GM21619 (cell line): ENCODE data around the gene FMNL2.

Experiments used
- ATAC-seq: cut with Tn5 transposase; IDR thresholded peaks from one replicate; pipeline ENCODE4 v1.9.1; 2021; ENCODE audit not compliant: unreplicated experiment

FMNL2 gene

DNA sequence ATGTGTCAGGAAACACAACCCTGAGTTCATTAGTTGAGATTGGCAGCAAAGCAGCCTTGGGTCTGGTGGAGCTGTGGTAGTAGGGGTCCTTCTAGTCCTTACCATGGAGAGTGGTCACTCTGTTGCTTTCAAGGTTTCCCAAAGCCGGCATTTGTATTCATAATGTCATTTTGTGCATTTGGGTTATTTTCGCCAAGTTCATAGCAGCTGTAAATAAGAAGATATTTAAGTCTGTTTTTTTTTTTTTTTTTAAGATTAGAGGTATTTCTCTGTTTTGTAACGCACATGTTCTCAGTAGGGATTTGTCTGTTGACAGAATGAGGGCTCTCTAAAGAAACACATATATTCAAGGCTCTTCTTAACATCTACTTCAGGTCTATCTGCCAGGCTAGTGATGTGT is 268.2 kb downstream of the FMNL2 start:
- ATAC-seq, result no peak

DNA sequence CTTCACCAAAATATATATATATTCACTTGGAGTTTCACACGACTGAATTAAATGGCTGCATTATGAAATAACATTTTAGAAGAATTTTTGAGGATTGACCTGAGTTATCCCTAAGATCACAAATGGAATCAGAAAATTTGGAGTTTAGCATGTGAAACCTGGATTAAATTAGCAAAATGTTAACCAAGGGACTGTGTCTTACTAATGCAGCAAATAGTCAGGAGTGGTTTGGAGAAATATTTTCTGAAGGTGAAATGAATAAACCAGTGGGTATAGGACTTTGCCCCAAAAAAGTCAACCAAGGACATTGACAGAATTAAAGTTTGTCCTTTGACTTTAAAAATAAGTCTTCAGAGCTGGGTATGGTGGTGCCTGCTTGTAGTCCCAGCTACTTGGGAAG is 271.1 kb downstream of the FMNL2 start:
- no peak for ATAC-seq

DNA sequence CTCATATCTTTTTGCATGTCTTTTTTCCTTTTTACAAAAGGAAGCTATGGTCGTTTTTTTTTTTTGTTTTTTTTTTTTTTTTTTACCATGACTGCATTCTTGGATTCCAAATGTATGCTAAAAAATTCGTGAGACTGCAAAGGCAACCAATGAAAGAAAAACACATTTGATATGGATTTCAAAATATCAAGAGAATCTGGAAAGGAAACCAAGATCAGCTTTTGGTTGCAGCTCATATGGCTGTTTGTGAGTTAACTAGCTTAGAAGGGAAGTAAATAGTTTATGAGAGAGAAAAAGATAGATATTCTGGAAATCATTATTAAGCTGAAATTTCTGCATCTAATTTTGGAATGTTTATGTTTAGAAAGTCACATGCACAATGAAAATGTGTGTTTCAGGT is 272.0 kb downstream of the FMNL2 start:
- no peak for ATAC-seq

DNA sequence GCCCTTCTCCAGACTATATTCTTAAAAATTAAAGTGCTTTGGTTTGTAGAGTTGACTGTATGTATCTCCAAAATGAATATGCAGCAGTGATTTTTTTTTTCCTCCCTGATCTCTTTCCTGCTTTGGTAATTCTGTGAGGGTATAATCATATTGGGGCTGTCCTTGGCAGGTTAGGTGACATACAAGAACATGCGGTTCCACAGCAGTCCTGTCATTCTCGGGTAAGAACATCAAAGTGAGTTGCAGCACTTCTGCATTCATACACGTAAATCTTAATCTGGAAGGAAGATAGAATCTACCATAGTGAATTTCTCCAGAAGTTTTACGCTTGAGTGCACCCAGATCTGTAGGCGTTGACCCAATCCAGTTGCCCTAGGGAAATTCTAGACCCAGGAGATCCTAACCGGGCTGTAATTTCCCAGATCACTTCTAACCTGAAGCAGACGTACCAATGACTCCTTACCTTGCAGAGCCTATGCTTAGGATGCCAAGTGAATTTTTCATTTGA is 272.9 kb downstream of the FMNL2 start:
- ATAC-seq, result no peak

DNA sequence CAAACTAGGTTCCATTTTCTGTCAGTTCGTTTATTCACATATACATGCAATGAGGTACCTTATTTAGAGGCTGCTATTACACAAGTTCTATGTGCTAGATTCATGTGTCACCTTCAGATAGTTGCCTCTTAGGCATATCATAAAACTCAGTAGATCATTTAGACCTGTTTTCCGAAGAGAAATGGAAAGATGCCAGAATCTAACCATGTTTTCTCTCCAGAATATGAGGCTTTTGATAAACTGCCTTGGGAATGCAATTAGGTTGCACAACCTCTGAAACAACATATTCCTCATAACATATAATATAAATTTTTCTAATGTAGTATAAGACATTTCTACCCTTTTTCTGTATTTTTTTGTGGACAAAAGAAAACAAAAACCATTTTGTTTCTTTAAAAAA is 274.2 kb downstream of the FMNL2 start:
- no peak for ATAC-seq

DNA sequence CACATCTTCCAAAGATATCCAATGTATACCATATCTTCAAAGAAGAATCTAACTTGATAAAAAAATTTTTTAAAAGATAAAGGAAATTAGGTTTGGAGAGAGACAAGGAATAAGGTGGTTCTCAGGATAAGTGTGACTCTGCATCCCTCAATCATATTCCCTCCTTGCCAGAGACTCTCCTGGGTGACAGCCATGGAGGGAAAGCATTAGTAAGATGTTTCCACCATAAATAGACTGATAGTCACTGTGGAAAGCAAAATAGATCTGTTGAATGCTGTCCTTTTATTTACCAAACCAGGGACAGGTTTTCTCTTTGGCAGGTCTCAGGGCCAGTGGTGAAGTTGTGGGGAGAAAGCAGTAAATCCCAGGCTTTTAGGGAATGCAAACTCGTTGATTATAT is 274.7 kb downstream of the FMNL2 start:
- ATAC-seq, result no peak

DNA sequence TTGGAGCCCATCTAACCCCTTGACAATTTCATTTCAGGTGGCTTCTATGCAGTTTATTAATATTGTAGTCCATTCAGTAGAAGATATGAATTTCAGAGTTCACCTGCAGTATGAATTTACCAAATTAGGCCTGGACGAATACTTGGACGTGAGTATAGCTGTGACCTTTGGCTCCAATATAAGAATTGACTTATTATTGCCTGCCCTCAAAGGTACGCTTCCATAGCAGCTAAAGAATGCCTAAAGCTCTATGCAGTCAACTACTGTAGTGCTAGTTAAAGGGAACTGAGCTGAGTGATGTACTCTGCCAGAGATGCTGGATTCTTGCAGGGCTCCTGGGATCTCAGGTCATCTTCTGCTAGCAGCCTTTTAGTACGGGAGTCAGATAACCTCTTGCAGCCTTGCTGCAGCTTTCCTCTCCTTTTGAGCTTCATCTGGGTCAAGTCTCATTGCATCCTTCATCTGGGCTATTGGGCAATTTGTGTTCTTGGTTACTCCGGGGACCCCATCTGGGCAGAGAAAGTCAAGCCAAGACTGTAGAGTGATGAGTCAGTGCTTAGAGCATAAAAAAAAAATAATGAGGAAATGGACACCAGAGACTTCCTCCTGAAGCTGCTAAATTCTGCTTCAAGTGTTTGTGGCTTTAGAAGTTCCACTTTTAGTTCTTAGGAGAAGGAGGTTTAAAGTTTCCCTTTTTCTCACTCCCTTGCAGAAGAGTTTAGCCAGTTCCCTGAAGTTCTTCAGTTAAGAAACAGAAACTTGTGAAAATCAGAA is 276.7 kb downstream of the FMNL2 start:
- peak; percentile 88 for ATAC-seq

DNA sequence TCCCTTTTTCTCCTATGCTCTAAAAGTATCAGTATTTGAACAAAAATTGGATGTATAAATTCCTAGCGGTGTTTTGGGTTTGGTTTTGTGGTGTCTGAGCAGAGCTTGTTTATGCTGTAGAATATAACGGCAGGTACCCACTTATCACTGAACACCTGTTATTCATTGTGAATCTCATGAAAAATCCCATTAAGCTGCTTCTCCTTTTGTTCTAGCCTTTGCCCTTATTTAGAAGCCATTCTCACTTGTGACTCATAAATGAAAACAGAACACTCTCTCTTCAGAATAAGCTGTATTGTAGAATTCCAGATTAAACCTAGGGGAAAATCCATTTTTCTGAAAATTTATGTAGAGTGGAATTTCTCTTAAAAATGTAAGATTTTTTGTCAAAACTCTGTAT is 278.3 kb downstream of the FMNL2 start:
- no peak for ATAC-seq

DNA sequence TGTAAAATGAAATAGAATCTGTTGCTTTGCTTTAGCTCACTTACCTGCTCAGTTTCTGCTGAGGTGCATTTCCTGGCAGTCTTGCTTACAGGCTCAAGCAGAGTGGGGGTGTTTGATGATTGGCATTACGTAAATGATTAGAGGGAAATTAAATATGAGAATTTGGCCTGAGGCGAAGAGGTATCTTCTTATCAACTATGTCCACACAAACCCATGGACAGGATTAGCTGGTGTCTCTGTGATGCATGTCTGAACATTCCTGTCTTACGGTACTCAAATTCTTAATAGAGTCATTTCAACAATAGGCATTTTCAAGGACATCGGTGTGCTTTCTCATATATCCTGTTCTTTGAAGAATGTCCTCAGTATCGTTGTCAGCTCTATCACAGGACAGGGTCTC is 280.2 kb downstream of the FMNL2 start:
- ATAC-seq, result no peak

DNA sequence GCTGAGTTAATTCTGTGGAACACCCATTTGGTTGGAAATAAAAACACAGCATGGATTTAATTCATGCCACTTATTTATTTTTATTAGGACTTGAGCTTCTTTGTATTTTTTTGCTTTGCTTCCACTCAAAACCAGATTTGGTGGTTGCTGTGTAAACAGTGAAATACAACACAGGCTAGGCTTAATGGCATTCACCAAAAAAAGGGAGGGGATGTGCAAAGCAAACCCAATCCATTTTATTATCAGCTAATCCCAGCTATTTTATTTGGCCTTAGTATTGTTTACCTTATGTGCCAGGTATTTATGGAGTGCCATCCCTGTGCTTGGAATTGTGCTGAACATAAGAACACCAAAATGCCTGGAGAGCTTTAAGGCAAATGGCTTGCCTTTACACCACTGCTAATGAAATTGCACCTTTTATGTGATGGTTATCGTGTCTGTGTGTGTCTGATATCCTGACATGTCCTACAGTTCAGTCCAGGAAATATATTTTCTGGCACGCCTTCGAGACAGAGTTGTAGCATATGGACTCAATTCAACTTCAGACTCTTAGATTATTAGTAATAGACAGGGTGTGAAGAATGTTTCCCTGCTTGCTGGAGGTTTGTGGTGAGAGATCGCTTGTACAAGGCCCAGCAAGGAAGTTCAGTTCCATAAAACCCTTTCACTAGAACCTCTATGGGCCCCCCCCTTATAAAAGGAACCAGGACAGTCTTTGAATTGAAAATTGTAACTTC is 282.6 kb downstream of the FMNL2 start:
- no peak for ATAC-seq

DNA sequence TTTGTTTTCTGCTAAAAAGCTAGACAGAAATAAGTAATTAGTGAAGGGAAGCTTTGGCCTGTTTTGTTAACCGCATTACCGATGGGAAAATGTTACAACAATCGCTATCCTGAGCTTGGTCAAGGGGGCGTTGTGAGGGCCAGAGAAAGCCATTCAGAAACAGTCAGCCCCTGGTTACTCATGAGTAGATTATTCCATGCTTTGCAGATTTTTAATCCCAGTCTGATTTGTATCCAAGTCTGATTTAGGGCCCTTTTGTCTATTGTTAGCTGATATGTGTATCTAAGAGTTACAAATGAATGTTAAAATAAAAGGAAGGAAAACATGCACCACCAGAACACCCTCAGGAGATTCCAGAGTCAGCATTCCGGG is 283.2 kb downstream of the FMNL2 start:
- no peak for ATAC-seq

DNA sequence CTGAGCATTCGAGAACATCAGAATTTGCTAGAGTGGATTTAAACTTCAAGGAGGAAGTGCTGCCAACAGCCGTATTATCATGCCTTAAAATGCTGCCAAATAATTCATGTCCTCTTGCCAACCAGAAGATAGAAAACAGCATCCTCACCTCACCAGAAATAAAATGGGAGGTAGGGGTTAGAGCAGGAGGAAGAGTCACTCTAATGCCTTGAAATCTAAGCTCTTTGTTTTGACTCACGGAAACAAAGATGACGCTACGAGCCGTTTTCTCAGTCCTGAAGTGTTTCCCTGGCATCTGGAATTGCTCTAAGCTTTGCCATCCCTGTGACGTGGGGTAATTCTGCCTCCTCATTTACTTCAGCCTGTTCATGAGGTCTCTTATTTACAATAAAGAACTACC is 285.2 kb downstream of the FMNL2 start:
- no peak for ATAC-seq

DNA sequence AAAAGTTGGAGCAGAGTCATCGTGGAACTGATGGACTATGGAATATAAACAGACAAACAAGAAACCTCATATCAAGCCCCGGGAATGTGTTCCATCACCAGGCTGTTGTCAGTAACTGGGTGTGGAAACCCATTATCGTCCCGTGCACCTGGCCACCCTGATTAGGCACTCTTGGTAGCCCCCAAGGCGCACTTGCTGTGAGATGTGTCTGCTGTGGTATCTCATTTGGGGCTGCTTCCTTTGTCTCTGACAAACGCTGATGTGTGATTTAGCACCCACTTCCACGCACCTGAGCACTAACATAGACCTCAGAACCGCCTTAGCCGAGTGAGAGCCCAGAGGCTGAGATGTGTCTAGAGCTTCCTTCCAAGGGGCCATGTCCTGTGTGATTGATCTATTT is 286.0 kb downstream of the FMNL2 start:
- no peak for ATAC-seq

DNA sequence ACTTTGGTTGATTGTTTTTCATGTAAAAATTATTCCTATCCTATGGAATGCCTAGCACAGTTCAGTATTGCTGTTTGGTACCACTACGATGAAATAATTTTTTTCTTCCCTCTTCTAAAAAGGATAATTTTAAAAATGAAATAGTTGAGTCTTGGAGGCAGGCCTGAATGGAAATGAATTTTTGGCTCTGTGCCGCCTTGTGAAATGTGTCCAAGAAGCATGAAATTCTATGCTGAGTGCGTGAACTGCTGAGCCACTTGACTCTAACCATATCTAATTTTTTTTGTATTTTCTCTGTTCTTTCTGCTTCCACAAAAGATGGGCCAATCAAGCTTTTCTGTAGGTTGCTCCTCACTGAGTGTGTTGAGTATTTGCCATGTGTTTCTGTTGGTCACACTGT is 287.2 kb downstream of the FMNL2 start:
- no peak for ATAC-seq

DNA sequence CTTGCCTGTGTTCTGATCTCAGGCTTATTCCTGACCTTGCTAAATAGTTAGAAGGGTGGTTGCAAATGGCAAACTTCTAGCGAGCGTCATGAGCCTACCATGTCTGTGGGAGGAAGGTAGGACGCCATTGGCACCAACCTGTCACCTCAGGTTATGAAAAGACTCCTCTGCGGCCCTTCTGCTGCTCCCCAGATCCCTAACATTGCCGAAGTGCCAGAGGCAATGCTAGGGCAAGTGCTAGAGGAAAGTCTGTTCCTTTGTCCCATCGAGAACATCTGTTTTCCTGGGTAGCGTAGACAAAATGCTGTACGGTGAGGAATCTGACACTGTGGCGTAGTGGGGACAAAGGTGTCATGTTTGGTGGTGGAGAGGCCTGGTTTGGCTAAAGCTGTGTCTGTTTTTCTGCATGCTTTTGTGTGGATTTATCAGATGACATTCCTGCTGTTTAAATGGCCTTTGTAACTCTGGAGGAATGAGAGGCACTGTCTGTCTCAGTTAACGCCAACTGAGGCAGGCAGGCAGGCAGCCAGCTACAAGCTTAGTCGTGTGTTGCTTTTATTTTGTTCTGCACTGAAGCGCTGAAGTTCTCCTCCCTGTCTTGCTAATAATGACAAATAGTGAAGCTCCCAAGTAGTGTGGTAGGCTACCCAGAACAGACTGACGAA is 288.2 kb downstream of the FMNL2 start:
- no peak for ATAC-seq

DNA sequence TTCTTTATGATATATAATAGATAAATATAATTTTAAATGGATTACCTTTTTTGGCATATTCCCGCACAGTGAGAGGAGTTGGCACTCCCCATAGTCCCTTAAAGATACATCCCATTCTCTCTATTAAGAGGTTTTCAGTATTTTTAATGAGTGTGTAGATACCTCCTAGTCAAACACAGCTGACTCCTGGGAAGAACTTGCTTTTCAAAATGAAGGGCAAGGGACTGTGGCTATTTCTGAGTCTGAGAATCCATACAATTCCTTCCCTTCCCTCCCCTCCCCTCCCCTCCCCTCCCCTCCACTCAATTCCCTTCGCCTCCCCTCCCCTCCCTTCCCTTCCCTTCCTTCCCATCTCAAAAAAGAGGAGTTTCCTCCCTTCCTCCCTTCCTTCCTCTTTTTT is 288.8 kb downstream of the FMNL2 start:
- ATAC-seq, result no peak

DNA sequence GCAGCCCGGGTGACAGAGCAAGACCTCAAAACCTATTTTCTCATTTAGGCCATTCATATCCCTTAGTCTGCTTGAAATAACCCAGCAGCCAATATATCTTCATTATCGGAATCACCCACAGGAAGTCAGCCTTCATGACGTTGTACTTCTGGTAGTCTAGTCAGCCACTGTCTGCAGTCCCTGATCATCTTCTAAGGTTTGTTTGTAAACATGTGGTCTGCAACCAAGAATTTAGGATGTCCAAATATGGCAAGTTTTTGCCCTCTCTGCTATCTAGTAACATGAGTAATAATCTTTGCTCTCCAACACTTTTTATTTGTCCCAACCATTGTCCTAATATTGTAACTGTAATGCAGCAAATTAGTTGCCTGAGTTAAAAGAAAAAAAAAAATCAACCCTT is 289.8 kb downstream of the FMNL2 start:
- ATAC-seq, result no peak

DNA sequence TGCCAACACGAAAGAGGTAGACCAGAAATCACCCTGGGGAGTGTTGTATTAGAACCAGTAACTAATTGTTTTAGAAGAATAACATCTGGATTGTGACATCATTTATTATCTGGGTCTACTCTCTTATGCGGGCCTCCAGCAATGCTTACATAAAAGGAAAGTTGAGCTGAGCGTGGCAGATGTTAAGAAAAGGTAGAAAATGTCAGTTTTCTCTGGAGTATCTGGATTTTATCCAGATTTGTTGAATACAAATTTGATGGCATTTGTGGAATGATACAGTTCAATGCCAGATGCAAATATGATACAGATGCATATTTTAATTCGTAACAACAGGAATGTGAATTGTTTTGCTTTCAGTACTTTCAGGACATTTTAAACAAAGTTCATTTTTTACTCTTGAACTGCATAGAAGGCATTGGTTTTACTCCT is 292.0 kb downstream of the FMNL2 start:
- ATAC-seq, result no peak

DNA sequence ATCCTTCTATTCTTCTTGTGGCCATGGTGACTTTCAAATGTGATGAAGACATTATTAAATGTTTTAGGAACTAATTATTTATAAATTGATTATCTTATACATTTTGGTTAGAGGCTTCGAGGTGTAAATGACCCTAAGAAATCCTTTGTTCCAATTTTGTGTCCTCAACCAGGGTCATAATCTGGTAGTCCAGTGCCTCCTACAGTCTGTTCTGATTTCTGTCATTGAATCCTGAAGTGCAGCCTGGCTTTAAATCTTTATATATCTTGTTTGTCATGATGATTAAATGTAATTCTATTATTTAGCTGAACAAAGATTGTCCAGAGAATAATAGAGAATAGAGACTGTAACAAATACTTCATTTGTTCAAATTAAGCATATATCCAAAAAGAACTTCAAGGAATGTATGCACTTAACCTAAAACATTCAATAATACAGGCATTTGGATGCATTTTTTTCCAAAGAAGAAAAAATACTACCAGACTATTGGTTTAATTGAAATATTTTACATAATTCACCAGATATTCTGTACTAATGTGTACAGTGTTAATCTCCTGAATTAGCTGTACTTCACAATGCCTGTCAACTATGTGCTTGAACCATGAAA is 292.5 kb downstream of the FMNL2 start:
- peak; percentile 48 for ATAC-seq

DNA sequence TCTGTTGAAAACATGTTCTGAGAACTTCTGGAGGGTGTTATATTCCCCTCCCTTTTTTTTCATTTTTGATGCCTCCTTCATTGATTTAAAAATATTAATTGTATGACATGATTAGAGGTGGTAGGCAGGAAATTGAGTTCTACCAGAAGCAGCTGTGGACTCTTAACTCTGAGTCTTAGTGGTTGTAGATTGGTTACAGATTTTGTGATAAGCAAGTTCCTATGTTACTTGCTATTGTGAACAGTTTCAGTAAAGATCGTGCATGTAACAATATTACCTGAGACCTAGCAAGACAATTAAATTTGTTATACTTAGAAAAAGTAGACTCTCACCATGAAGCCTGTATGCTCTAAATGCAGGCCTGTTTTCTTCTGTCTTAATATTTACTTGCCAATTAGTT is 294.2 kb downstream of the FMNL2 start:
- no peak for ATAC-seq

DNA sequence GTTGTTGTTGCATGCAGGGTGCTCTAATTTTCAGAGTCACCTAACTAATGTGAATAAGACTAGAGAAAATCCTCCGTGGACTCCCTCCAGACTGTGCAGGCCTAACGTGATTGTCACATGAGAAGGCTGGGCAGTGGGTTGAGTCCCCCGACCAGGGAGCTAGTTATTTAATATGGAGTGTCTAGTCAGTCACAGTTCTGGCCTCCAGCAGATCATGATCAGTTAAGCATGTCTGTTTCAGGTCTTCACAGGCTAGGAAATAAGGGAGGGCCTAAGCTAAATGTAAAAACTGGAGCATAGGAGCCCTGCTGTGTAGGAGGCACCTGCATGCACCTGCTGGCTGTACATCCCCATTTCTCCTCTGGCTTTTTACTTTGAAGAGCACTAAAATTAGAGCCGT is 295.5 kb downstream of the FMNL2 start:
- ATAC-seq, result no peak

DNA sequence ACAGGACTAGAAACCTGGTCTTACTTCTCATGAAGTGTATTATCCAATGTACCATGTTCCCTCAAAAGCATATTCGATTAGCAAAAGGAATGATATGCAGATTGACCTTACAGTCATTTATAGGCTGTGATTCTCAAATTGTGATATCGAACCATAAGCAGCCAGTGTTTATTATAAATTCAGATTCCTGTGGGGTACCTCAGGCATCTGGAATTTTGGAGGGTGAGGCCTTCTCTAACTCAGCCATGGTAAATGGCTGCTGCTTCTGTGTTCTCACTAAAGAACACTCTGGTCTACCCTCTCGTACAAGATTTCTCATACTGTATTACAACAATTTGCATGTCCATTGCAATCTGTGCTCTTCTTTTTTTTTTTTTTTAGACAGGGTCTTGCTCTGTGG is 297.8 kb downstream of the FMNL2 start:
- ATAC-seq, result no peak
